ENCODE measurements around the gene CTDSP2. TPM values are rescaled to one million over a fixed set of nuclear protein-coding genes. Genes with fewer than 3 reads are reported as not detected.

Gene CTDSP2
- total RNA-seq, 1 experiment from 2014 or later, result 82.7 TPM

GRCh38 chr12:57883700-57884099, 37.2 kb upstream of the CTDSP2 start:
- intact Hi-C loops (cut with micrococcal nuclease), result no loop called here
- RAD21 ChIA-PET (ENCODE audit: low non-redundant PET in 1 of 2, low total read pairs in 2 of 2, uncharacterized antibody in 2 of 2, unreplicated experiment in 2 of 2), result no interaction called here
- TF ChIP-seq CBX3 (IDR thresholded peaks at IDR 0.05; ENCODE audit: low read depth), result no peak
- no peak for TF ChIP-seq ZBTB33 (IDR thresholded peaks at IDR 0.05; ENCODE audit: extremely low read depth, insufficient replicate concordance, low read length)
- no peak for TF ChIP-seq POLR2AphosphoS5 (IDR thresholded peaks at IDR 0.05; ENCODE audit: low read depth, low read length)
- TF ChIP-seq, protein P1, sequence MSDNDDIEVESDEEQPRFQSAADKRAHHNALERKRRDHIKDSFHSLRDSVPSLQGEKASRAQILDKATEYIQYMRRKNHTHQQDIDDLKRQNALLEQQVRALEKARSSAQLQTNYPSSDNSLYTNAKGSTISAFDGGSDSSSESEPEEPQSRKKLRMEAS (IDR thresholded peaks at IDR 0.05), result no peak
- TF ChIP-seq RAD21 (IDR thresholded peaks at IDR 0.05; ENCODE audit: low read depth), result no peak
- TF ChIP-seq POLR2A (IDR thresholded peaks at IDR 0.05; ENCODE audit: borderline replicate concordance, extremely low read depth, insufficient read depth, insufficient read length), result no peak
- no peak for TF ChIP-seq ELF1 (IDR thresholded peaks at IDR 0.05; ENCODE audit: borderline replicate concordance, low read depth)
- TF ChIP-seq EZH2phosphoT487 (IDR thresholded peaks at IDR 0.05; ENCODE audit: borderline replicate concordance), result no peak
- no peak for TF ChIP-seq SRF (IDR thresholded peaks at IDR 0.05; ENCODE audit: low read depth)
- TF ChIP-seq JUND (IDR thresholded peaks at IDR 0.05), result no peak
- no peak for TF ChIP-seq CTCF (IDR thresholded peaks at IDR 0.05 in 2 of 3, conservative IDR thresholded peaks at IDR 0.05 in 1 of 3; ENCODE audit: borderline replicate concordance in 1 of 3, insufficient read depth in 1 of 3, low read depth in 2 of 3, low read length in 2 of 3)
- no peak for TF ChIP-seq SIN3A (IDR thresholded peaks at IDR 0.05; ENCODE audit: low read depth)
- TF ChIP-seq SP1 (IDR thresholded peaks at IDR 0.05; ENCODE audit: low read depth), result no peak
- TF ChIP-seq FOSL1 (IDR thresholded peaks at IDR 0.05; ENCODE audit: low read depth), result no peak
- TF ChIP-seq EGR1 (IDR thresholded peaks at IDR 0.05; ENCODE audit: low read depth), result no peak
- TF ChIP-seq, protein P2, sequence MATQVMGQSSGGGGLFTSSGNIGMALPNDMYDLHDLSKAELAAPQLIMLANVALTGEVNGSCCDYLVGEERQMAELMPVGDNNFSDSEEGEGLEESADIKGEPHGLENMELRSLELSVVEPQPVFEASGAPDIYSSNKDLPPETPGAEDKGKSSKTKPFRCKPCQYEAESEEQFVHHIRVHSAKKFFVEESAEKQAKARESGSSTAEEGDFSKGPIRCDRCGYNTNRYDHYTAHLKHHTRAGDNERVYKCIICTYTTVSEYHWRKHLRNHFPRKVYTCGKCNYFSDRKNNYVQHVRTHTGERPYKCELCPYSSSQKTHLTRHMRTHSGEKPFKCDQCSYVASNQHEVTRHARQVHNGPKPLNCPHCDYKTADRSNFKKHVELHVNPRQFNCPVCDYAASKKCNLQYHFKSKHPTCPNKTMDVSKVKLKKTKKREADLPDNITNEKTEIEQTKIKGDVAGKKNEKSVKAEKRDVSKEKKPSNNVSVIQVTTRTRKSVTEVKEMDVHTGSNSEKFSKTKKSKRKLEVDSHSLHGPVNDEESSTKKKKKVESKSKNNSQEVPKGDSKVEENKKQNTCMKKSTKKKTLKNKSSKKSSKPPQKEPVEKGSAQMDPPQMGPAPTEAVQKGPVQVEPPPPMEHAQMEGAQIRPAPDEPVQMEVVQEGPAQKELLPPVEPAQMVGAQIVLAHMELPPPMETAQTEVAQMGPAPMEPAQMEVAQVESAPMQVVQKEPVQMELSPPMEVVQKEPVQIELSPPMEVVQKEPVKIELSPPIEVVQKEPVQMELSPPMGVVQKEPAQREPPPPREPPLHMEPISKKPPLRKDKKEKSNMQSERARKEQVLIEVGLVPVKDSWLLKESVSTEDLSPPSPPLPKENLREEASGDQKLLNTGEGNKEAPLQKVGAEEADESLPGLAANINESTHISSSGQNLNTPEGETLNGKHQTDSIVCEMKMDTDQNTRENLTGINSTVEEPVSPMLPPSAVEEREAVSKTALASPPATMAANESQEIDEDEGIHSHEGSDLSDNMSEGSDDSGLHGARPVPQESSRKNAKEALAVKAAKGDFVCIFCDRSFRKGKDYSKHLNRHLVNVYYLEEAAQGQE (IDR thresholded peaks at IDR 0.05; ENCODE audit: low read depth), result no peak
- no peak for TF ChIP-seq ZNF274 (IDR thresholded peaks at IDR 0.05; ENCODE audit: low read depth, low read length)
- no peak for TF ChIP-seq CEBPB (IDR thresholded peaks at IDR 0.05; ENCODE audit: low read depth)
- TF ChIP-seq YY1 (IDR thresholded peaks at IDR 0.05; ENCODE audit: extremely low read depth, insufficient replicate concordance, low read depth, low read length), result no peak
- TF ChIP-seq, protein P3, sequence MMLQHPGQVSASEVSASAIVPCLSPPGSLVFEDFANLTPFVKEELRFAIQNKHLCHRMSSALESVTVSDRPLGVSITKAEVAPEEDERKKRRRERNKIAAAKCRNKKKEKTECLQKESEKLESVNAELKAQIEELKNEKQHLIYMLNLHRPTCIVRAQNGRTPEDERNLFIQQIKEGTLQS (IDR thresholded peaks at IDR 0.05), result no peak

More at GRCh38 chr12:57883700-57884099, 37.2 kb upstream of the CTDSP2 start:
- H3K9me2 ChIP-seq (ENCODE audit: insufficient read depth), result no peaks in the 10 kb centered on the region
- no peak for DNase-seq (ENCODE audit: low read depth, low spot score)
- H3K27me3 ChIP-seq (ENCODE audit: insufficient read depth, low read length), result no peaks in the 10 kb centered on the region
- no peaks in the 10 kb centered on the region for H3K9me3 ChIP-seq (ENCODE audit: control insufficient read depth in 1 of 2, insufficient read depth in 1 of 2, low read depth in 1 of 2, low read length in 2 of 2)
- no peaks in the 10 kb centered on the region for H3K36me3 ChIP-seq (ENCODE audit: control insufficient read depth in 1 of 2, insufficient read depth in 2 of 2, low read length in 2 of 2)
- H4K20me1 ChIP-seq (ENCODE audit: insufficient read depth), result no peaks in the 10 kb centered on the region
- H3K9ac ChIP-seq (ENCODE audit: low read length), result no peak overlapping the region
- CTCF ChIA-PET, result no interaction called here
- no peaks in the 10 kb centered on the region for H3K79me2 ChIP-seq (ENCODE audit: insufficient read depth, low read length)
- H3K4me3 ChIP-seq (replicated peaks in 1 of 2; ENCODE audit: low read depth in 1 of 2, low read length in 2 of 2), result no peak overlapping the region
- H3K27ac ChIP-seq (ENCODE audit: low read depth, low read length), result no peak overlapping the region
- peaks cover 12 to 29% of the 10 kb centered on the region in 2 experiments; a peak in 3 of 4 replicates for H3K4me1 ChIP-seq (ENCODE audit: control insufficient read depth in 1 of 2, insufficient read depth in 2 of 2, low read length in 2 of 2)
- no peak for ATAC-seq
- no TSS peak for BruUV-seq (replicated peaks)
- no peak overlapping the region for H3K4me2 ChIP-seq (ENCODE audit: low read length)
- no peak overlapping the region for H2AFZ ChIP-seq (ENCODE audit: low read depth, low read length, poor library complexity, severe bottlenecking)
- POLR2A ChIA-PET, result no interaction called here

All from HCT116 (cell line).